ENCODE measurements around the gene UNC13C. TPM values are rescaled to one million over a fixed set of nuclear protein-coding genes. Genes with fewer than 3 reads are reported as not detected.

UNC13C gene
- total RNA-seq, 2 donors from 2014 or later = 0.28 TPM; not detected in 1

DNA sequence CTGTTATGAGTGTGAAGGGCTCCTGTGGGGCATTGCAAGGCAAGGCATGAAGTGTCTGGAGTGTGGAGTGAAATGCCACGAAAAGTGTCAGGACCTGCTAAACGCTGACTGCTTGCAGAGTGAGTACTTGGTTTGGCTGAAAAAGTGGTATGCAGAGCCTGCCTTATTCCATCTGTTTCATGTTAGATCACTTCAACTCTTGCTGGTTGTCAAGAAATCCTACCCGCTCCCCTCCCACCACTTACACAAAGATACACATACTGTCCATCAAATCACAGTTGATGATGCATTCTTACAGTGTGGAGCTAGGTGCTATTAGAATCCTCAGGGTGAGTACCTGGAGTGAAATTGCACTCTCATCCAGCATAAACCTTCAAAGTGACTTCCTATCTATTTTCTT lies 272.1 kb downstream of the UNC13C start:
- DNase-seq (no peak), ATAC-seq (no peak)
- intact Hi-C loops (cut with DNase I, micrococcal nuclease) = no loop called here

DNA sequence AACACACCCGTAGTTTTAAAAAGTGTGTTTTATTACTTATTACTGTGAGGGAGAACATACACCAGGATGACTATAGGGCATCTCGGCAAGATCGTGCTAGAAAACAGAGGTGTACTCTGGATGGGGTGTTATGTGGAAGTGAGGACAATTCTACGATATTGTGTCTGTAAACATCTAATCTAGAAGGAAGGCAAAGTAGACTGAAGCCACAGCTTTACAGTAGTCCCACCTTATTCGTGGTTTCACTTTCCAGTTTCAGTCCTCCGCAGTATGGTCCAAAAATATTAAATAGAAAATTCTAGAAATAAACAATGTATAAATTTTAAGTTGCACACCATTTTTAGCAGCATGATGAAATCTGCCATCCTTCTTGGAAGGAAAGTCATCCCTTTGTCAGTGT lies 277.9 kb downstream of the UNC13C start:
- ATAC-seq = no peak
- no peak for DNase-seq
- intact Hi-C loops (cut with DNase I, micrococcal nuclease) = no loop called here

DNA sequence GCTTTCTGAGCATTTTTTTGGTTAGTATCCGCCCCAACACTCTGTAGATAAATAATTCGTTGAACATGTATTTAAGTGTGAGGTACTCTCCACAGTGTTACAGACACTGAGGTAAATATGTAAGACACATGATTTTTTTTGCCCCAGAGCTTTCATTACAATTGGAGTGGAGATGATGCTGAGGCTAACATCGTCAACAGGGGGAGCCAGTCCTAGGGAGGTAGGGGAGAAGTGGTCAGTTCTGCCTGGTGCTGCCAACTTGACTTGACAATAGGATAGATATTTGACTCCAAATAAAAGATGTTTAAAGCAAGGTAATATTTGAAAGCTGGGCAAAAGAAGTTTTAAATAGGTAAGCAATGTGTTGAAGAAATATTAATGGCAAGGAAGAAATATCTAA lies 295.7 kb downstream of the UNC13C start:
- no peak for ATAC-seq
- no peak for DNase-seq
- intact Hi-C loops (cut with DNase I, micrococcal nuclease) = no loop called here

DNA sequence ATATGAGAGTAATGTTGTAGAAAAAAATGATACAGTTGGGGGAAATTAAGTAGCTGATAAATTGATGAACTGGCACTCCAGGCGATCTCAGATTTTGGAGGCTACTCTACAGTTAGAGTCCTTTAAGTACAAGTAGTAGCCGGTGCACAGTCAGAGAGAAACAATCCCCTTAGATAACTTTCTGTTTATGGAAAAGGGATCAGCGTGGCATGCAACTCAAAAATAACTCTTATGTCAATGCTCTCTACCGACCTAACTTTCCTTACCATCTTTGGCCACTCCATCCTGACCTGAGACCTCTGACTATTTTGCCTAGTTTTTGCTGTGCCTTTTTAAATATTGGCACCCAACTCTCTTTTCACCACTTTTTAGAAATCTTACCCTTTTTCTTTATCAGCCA lies 299.6 kb downstream of the UNC13C start:
- DNase-seq (no peak), ATAC-seq (no peak)
- intact Hi-C loops (cut with DNase I, micrococcal nuclease) = no loop called here

DNA sequence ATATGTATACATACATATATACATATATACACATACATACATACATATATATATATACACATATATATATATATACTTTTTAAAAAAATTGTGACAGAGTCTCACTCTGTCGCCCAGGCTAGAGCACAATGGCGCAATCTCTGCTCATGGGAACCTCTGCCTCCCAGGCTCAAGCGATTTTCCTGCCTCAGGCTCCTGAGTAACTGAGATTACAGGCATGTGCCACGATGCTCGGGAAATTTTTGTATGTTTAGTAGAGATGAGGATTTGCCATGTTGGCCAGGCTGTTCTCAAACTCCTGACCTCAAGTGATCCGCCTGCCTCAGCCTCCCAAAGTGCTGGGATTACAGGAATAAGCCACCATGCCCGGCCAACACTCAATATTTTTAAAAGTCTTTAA lies 302.5 kb downstream of the UNC13C start:
- DNase-seq (no peak), ATAC-seq (no peak)
- intact Hi-C loops (cut with DNase I, micrococcal nuclease) = no loop called here

DNA sequence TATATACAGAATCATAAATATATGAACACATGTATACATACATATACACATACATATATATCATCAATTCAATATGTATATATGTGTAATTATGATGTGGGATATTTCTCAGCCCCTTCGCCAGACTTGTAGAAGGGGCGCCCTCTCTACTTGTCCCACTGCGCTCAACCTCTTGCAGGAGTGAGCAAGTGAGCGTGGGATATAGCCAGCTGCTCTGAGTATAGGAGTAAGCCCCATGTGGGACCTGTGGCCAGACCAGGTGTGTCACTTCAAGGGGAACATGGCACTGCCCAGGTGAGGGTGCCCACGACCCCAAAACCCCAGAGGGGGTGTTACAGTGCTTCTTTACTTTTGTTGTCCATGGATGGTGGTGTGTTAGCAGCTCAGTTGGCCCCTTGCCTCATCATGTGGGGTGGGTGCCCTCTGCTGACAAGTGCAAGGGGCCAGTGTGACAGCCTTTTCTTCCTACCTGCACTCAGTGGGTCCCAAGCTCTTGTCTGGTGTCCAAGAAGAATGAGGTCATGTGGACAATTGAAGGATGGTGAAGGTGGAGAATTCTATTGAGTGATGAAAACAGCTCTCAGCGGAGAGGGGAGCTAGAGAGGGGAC lies 304.1 kb downstream of the UNC13C start:
- DNase-seq (no peak), ATAC-seq (no peak)
- intact Hi-C loops (cut with DNase I, micrococcal nuclease) = no loop called here

DNA sequence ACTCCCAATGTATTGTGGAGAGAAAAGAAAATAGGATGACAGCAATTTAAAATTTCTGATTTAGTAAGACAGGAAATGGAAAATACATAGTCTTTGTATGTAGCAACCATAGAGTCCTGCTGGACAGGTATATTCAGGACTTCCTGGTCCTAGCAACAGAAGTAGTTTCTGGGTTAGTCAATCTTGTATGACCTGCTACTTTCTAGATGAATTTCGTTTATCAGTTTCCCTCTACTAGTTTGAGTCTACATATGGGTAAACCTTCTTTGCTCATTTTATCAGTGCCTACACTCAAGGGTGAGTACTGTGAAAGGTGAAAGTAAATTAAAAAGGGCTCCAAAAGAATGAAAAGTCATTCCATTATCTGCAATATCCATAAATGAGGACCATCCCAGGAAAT lies 309.8 kb downstream of the UNC13C start:
- DNase-seq (no peak), ATAC-seq (no peak)
- intact Hi-C loops (cut with DNase I, micrococcal nuclease) = no loop called here

DNA sequence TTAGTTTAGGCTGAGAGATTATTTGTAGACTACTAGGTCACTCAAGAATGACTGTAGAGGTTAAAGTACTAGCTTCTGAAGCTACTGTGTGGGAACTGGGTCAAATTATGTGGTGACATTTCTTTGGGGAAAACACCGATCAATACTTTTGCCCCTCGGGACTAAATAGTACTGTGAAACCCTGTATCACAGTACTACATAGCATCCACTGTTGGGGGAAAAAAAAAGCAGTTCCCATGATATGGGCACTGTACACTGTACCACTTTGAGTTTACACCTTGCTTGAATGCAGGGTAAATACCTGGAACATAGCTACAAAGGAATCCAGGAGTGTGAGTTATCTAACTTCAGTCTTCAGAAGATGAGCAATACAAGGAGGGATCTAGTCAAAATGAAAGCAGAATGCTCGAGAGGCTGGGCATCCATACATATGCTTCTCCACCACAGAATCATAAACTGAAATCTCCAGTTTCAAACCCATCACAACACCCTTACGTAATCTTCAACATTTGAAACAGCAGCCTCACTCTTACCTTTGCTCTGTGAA lies 311.4 kb downstream of the UNC13C start:
- DNase-seq (no peak), ATAC-seq (no peak)
- intact Hi-C loops (cut with DNase I, micrococcal nuclease) = no loop called here

DNA sequence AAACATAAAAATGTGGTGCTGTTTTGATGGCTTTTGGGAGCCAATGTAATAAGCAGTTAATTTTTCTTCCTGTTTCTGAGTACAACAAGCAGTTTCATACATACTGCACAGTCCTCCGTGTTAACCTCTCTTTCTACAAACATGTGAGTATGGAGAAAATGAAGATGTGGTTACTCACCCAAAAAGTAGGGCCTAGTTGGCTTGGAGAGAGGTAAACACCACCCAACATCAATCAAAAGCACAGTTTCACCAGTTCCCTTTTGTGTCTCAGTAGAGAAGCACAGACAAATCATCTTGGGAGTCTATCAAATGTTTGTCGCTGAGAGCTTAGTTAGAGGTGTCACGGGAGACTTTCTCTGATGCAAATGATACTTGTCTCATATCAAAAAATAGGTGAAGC lies 320.2 kb downstream of the UNC13C start:
- intact Hi-C loops (cut with DNase I, micrococcal nuclease) = no loop called here
- no peak for ATAC-seq

DNA sequence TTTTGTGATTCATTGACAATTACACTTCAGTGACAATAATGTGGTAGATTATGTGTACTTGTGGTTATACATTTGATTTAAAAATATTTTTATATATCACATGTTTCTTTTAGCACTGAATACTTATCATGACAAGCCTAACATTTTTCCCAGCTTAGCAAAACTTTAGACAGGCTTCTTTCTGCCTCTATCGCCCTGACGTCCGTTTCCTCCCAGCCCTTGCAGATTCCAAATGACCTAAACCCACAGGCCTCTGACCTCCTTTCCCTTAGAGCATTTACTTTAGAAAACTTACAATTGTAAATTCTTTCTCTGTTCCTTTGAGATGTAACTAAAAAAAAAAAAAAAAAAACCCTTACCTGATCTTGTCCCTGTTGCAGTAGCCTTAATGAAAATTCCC lies 326.1 kb downstream of the UNC13C start:
- intact Hi-C loops (cut with DNase I, micrococcal nuclease) = no loop called here
- DNase-seq = no peak
- no peak for ATAC-seq

More for the DNA sequence above, 320.2 kb downstream of the UNC13C start:
- DNase-seq = no peak

DNA sequence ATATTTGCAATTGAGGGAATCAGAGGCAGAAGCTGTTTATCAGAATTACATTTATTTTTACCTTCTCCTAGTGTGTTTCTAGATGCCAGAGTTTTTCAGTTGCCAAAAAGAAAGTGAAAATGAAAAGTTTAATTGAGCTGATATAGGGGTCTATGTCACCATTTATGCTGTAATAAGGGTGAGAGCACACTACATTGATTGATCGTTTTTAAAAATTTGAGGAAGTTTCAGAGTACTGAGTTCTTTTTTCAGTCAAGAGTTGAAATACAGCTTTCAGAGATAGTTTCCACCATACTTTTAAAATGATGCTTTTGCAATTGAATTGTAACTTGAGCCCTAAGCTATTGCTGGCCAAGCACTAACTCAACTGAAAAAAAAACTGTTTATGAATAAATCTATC lies 326.9 kb downstream of the UNC13C start:
- intact Hi-C loops (cut with DNase I, micrococcal nuclease) = no loop called here
- no peak for DNase-seq
- no peak for ATAC-seq

DNA sequence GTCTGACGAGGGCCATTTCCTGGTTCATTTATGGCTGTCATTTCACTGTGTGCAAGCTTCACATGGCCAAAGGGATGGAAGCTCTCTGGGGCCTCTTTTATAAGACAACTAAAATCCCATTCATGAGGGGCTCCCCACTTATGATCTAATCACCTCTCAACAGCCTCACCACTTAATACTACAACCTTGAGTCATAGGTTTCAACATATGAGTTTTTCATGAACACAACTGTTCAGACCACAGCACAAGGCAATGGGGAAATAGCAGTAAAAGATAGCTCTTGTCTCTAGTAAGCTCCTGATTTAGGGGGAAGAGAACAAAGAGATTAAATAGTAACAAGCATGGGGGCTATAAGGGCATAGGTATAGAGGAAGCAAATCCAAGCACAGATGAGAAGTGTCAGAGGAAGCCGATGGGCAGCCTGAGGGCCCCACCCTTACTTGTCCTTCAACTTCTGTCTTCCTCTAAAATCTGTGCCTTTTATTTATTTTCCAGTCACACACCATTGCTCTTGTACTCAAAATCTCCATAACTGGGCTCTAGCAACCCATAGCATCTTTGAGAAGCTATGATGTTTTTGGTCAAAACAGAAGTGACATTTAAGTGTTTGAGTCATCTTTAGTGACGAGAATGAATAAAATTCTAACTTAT lies 329.1 kb downstream of the UNC13C start:
- no peak for ATAC-seq
- intact Hi-C loops (cut with DNase I, micrococcal nuclease) = no loop called here
- DNase-seq = no peak

DNA sequence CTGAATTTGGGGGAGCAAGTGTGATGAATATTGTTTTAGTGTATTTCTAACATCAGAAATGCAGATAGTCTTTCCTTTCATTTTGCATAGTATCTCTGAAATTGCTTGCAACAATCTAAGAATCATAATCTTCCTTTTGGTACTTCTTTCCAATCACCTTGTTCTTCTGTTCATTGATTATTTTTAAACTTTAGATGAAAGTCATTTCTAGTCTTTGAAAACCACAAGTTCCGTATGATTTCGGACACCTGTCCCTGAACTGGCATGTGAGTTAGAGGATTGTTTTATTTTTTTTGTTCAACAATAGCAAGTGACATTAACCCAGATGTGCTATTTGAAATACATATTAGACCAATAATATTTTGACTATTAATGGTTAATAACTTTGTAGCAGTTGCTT lies 329.7 kb downstream of the UNC13C start:
- DNase-seq (no peak), ATAC-seq (no peak)
- intact Hi-C loops (cut with DNase I, micrococcal nuclease) = no loop called here

DNA sequence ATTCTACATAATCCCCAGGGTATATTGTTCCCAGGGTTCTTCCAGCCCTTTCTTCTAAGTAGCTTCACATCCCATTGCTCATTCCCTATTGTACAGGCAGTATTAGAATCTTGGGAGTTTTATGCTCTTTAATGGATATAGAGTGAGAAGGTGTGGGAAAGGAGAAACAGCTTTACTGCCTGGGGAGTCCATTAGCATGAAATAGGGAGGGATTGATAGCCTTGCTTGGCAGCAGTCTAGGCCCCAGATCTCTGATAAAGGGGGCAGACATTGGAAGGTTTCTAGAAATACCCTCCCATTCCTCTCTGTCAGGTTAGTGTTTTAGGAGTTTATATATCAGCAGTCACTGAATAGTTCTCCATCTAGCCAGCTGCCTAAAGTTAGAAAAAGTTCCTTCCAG lies 334.3 kb downstream of the UNC13C start:
- intact Hi-C loops (cut with DNase I, micrococcal nuclease) = no loop called here
- ATAC-seq (no peak), DNase-seq (no peak)

GRCh38 chr15:54321426-54321825 lies 343.2 kb downstream of the UNC13C start:
- no peak for ATAC-seq
- intact Hi-C loops (cut with DNase I, micrococcal nuclease) = no loop called here
- no peak for DNase-seq

DNA sequence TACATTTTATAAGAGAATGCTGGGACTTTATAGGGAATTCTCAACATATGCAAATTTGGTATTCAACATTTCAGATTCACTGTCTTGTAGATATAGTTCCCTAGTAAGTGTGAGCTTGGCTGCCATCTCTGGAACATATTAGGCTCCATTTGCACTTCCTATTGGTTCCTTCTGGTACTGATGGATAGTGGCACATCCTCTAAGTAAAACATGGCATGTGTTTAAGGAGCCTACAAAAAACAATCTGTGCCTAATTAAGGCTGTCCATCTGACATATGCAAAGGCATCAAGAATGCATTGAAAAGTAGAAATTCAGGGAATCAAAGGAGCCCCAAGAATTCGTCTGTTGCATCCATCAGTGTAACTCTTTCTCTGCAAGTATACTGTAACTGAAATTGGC lies 344.1 kb downstream of the UNC13C start:
- intact Hi-C loops (cut with DNase I, micrococcal nuclease) = no loop called here
- DNase-seq (no peak), ATAC-seq (no peak)

- ATAC-seq = no peak
- intact Hi-C loops (cut with DNase I, micrococcal nuclease) = no loop called here
- DNase-seq = no peak
Observed at GRCh38 chr15:54345301-54345700, 367.1 kb downstream of the UNC13C start.

GRCh38 chr15:54345827-54346226 lies 367.6 kb downstream of the UNC13C start:
- DNase-seq = no peak
- ATAC-seq = no peak
- intact Hi-C loops (cut with DNase I, micrococcal nuclease) = no loop called here

DNA sequence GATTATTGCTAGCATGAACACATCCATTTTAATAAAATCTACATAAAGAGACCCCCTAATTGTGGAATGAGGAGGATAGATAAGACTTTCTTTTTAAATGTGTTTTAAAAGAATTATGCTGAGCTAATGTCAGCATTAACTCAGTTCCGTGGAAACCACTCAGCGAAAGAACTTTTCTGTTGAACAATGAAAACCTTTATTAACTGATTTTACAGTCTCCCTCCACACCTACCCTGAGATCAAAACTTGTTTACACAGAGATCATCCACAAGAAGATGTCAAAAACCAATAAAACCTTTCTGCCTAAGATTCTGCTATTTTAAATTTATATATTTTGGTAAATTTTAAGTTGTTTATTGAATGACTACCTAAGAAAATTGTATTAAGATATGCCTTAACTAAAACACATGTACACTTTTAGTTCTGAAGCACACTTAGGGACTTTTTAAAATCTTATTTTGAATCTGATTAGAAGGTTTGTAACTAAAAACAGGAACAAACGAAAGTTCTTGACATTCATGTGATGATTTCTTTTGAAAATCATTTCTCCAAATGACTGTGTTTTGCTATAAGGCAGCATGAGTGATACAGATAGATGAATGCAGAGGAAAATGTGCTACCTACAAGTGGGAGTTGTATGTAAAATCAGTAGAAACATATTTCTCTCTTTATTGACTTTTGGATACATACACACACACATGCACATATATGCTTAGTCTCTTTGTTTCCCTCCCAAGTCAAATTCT lies 369.0 kb downstream of the UNC13C start:
- no peak for DNase-seq
- ATAC-seq = no peak
- intact Hi-C loops (cut with DNase I, micrococcal nuclease) = no loop called here

DNA sequence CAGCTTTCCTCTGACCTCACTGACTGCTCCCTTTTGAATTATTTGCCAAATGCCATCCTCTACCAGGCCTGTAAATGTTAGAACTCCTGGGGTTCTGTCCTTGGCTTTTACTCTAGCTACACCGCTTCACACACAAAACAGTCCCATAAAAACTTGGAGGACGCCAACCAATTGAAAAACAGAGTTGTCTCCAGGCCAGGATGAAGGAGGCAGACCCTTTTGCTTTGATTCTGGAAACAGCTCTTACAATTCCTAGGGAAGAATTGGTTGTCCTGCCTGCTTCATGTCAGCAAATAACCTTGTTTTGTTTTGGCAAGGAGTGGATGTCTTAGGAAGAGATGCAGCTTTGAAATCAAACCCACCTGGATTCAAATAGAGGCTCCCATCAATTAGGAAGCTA lies 375.5 kb downstream of the UNC13C start:
- DNase-seq (no peak), ATAC-seq (no peak)
- intact Hi-C loops (cut with DNase I, micrococcal nuclease) = no loop called here

Data from left colon (tissue), 2 donors.